Cerebellar cortex (tissue), 1 donor: ENCODE data around the gene WDCP.
"Not testable (repeated sequence)": the region's sequence is repeated elsewhere in the genome, so short reads cannot be mapped to it uniquely, and the experiment has no call there.

ENCODE experiments used
- DNase-seq: peaks from one replicate; pipeline ENCODE4 v3.0.0-alpha.2; 2015; ENCODE audit warnings: low spot score

WDCP gene

DNA sequence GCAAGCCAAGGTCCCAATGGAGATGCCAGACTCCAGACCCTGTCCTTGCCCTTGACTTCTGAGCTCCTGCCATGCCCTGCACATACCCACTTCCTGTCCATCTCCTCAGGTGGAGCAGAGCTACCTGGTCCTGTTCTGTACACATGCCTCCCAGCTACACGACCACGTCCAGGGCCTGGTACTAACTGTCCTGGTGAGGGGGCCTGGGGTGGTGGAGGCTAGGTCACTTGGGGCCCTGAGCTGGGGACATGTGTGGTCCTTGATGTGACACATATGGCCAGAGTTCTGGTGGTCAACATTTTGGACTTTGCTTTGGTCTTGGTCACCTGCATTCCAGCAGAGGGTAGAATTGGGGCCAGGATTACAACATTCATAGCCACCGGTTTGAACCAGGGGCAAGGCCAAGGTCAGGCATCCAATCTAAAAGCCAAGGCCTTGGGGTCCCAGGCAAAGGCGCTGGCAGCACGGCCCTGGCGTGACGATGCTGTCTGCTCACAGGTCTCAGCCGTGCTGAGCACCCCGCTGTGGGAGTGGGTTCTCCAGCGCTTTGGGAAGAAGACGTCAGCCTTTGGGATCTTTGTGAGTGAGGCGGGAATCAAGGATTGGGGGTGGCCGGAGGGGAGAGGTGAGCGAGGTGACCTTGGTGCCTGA lies 24.7 kb downstream of the WDCP start:
- no peak for DNase-seq

DNA sequence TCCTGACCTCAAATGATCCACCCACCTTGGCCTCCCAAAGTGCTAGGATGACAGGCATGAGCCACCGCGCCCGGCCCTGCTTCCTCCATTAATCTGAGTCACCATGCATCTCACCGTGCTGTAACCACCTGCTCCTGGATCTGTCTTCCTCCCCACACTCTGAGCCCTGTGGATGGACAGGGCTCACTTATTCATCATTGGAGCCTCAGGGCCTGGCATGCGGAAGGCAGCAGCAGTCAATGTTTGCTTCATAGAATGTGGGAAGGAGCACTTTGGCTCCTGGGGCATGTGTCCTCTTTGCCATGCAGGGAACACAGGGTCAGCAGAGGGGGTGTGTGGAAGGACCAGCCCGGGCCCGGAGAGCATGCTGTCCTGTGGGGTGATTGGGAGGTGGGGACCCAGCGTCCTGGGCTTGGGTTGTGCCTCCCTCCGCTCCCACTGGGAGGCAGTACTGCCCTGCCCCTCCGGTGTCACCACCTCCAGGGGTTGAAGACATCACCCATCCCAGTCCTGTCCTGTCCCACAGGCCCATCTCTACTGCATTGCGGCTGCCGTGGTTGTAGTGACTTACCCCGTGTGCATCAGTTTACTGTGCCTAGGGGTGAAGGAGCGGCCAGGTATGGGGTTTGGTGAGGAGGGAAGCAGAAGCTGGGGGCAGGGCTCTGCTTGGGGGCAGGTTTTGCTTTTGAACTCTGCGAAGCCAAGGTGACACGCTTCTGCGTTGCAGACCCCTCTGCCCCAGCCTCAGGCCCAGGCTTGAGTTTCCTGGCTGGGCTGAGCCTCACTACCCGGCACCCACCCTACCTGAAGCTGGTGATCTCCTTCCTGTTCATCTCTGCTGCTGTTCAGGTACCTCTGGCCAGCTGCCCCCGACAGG lies 25.8 kb downstream of the WDCP start:
- peak; percentile 34 for DNase-seq

DNA sequence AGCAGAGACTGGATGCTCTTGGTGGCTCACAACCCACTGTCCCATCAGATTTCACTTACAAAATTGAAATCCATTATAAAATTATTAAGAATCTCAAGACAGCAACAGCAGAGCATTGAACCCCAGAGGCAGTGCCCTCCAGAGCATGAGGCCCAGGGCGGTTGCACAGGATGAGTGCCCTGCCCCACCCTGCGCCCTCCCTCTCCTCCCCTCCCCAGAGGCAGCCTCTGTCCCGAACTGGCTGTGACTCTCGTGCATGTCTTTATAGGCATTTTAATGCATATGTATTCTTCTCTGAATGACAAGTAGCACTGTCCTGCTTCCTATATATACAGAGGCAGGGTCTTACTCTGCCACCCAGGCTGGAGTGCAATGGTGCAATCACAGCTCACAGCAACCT lies 26.9 kb downstream of the WDCP start:
- DNase-seq: no peak

DNA sequence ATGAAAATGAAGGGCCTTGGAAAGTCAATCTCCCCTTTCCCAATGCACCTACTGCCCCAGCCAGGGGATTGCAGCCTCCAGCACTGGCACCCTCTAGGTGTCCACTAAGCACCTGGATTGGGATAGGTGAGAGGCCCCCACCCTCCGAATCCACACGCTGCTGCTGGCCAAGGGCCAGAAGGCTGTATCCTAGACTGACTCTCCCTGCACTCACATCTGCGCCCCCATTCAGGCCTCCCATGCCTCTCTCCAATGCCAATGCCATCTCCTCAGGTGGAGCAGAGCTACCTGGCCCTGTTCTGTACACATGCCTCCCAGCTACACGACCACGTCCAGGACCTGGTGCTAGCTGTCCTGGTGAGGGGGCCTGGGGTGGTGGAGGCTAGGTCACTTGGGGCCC lies 27.5 kb downstream of the WDCP start:
- no peak for DNase-seq

DNA sequence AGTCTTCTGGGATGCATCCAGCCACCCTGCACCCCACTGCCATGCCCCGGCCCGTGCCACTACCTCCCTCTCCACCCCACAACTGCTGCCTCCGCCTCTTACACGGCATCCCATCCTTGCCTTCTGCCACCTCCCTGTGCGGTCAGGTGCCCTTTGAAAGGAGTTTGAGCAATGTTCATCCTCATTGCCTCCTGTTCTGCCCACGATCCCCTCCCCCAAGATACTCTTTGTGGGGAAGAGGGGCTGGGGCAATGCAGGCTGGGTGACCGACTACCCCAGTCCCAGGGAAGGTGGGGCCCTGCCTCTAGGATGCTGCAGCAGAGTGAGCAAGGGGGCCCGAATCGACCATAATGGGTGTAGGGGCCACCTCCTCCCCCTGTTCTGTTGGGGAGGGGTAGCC lies 28.9 kb downstream of the WDCP start:
- no peak for DNase-seq

DNA sequence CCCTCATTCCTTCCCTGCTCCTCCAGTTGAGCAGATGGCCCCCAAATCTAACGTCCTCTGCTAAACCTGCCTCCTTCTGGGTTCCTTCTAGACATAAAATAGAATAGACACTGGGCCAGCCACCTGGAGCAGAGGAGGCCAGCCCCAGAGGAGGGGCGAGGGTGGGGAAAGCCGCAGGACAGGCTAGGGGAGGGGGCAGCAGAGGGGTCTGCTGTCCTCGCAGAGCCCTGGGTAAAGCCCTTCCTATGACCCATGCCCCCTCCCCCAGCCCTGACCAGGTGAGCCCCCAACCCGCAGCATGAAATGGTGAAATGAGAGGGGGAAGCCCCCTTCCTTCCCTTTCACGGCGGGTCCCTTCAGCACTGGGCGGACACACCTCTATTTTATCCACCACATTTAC lies 29.5 kb downstream of the WDCP start:
- DNase-seq: no peak

DNA sequence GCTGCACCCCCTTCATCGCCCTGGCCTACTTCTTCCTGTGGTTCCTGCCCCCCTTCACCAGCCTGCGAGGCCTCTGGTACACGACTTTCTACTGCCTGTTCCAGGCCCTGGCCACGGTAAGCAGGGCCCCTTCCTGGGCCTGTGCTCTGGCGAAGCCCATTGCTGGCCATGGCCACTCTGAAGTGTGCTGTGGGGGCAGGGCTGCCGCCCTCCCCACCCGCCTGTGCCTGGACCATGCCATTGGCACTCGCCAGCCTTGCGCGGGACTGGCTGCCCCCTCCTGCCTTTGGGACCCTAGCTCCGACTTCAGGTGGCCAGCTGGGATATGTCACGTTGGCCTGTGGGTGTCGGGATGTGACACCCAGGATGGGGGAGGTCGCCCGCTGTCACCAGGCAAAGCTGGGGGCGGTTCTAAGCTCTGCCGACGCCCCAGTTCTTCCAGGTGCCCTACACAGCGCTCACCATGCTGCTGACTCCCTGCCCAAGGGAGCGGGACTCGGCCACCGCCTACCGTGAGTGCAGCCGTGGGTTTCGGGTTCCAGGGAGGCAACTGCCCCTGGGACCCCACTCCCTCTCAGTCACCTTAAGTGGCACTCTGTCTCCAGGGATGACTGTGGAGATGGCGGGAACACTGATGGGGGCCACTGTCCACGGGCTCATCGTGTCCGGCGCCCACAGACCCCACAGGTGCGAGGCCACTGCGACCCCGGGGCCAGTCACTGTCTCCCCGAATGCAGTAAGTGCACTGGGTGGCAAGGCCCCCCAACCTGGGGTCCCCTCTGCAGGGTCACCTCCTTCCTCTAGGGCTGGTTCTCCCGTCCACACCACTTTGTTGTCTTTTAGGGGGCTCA lies 30.1 kb downstream of the WDCP start:
- DNase-seq: no peak

DNA sequence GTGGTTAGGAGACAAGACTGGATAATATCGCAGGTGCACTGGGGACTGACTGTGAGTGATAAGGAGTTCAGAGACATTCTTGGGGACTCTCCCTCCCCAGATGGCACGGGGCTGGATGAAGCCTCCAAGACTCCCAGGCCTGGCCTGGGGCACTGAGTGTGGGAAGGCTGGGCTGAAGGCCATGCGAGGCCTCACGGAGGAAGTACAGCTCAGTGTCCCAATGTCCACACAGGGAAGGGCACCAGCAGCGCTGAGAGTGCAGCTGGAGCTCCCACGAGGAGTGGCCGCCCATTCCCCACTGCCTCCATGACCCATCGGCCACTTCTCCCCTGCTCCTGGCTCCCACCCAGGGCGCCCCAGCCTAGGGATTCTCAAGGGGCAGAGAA lies 30.8 kb downstream of the WDCP start:
- no peak for DNase-seq

DNA sequence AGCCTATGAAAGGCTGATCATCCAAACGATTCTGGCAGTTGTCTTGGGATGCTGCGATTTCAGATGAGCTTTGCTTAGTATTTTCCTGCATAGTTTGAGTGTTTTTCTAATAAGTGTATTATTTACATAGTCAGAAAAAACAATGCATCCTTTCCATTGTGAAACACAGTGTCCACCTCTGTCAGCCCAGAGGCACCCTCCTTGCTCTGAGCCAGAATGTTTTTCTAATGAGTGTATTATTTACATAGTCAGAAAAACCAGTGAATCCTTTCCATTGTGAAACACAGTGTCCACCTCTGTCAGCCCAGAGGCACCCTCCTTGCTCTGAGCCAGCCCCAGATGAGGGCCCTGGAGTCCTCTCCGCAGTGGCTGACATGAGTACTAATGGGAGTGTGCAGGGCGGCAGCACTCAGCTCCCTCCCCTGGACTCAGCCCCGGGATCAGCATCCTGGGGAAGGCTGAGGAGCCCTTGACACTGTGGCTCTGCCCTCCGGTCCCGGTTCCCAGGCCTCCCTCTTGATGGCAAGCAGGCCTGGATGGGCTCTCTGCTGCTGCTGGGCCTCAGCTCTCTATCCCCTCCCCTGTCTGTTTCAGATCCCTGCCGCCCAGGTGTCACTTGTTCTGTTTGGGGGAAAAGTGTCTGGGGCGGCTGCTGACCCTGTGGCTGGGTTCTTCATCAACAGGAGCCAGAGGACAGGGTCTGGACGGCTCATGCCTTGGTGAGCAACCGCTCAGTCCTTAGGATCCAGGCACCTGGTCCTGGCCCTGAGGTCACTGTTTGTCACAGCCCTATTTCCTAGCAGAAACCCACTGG lies 31.4 kb downstream of the WDCP start:
- no peak for DNase-seq

DNA sequence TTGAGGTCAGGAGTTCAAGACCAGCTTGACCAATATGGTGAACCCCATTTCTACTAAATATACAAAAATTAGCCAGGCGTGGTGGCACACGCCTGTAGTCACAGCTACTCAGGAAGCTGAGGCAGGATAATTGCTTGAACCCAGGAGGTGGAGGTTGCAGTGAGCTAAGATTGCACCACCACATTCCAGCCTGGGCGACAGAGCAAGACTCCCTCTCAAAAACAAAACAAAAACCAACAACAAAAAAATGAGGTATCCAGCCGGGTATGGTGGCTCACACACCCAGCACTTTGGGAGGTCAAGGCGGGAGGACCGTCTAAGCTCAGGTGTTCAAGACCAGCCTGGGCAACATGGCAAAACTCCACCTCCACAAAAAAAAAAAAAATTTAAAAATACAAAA lies 32.3 kb downstream of the WDCP start:
- DNase-seq: not testable (repeated sequence)

DNA sequence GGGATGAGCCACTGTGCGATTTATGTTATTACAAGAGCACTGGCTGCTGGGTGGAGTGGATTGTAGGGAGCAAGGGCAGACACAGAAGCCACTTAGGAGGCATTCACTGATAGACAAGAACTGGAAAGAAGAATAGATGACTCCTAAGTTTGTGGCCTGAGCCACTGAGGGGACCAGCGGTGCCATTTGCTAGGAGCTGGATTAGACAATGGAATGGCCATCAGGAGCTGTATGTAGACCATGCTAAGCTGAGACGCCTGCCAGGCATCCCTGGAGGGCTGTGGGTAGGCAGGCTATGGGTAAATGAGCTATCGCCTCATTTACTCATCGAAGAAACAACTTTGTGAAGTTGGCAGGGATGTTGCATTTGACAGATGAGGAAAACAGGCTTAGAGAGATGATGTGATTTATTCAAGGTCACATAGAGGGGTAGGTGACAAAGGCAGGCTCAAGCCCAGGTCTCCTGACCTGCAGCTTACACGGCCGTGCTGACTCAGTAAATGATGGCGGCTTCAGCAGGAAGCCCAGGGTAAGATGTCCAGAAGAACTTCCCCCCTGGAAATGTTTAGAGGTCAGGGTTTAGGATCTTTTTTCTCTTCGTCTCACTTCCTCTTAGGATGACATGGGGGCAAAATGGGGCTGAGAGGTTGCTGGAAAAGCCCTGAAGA lies 34.5 kb downstream of the WDCP start:
- no peak for DNase-seq

DNA sequence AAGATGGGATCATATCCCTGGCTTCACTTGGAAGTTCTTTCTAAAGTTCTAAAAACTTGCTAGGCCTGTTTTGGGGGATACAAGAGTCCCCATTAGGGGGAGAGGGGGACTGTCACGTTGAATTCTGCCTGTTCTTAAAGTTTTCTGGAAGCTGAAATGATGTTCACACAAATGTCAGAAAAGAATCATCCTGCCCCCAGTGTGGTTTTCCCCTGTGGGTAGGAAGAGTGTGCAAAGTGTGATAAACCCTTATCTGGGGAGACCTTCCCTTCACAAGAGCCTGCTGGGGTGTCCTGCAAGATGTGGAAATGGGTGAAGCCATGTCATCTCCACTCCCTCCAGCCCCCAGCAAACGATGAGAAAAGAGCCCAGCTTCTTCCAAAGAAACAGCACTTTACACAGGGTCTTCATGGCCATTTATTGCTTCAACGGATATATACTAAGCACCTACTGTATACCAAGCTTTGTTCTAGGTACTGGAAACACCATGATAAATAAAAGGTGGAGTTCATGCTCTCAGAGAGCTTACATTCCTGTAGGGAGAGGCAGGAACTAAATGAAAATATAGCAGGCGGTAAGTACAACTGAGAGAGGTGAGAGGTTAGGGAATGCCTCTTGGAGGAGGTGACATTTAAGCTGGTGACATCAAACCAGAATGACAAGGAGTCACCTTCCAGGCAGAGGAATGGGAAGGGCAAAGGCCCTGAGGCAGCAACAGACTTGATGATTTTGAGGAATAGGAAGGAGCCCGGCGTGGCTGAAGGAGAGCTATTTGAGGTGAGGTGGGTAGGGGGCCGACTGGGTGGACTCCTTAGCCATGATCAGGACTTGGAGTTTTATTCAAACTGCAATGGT lies 35.7 kb downstream of the WDCP start:
- DNase-seq: no peak

DNA sequence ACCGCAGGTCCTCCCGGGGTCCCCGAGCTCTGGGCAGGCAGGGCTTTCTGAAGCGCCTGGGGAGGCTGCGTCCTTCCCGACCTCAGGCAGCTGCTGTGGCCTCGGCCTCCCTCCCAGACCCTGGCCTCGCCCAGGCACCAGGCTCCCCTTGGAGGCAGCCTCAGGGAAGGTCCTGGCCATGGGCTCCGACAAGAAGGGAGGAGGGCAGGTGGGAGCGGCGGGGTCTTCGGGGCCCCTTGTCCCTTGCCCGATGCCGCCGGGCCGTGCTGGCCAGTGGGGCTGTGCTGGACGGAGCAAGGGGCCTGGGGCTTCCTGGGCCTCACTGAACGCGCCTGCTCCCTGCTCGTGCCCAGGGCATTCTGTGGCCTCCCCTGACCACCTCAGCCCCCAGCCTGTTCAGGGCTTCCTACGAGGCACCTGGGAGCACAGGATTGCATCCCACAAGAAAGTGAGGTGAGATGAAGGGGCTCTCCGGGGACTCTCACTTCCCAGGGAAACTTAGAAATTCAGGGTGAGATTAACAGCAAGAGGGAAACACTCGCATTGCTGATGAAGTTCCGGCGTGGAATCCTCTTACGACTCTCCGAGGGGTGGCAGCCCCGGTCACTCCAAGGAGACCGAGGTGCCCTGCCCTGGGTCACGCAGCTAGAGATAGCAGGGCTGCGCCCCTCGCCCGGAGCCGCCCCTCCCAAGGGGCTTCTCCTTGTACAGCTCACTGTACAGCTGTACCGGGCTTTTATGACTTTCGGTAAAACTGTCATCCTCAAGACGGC lies 36.5 kb downstream of the WDCP start:
- no peak for DNase-seq

DNA sequence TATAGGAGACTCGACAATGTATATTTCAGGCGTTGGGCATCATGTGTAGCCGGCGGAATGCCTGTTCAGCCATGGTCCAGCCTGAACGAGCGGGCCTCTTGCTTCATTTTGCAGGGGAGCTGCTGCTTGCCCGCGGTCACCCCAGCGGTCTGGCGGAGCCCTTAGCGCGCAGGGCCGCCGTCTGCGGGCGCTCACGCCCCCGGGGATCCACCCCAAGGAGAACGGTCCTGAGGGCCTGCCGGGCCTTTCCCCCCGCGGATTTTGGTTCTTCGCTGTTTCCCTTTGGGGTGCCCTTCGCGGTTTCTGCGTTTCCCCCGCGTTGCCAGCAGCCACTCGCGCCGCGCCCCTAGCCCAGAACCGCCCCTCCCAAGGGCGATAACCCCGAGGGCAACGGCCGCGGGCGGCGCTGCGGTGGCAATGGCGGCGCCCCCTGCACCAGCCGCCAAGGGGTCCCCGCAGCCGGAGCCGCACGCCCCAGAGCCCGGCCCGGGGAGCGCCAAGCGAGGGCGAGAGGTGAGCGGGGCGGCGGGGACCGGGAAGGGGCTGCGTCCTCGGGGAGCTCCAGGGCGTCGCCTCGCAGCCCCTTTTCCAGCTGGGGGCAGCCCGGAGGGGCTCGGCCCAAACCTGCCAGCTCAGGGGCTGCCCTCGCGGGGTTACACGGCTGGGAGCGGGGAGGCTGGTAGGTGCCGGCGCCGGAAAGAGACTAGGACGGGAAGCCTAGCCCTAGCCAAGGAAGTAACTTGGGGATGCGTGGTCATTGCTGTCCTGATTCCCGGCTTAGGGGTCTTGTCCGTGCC lies 37.3 kb downstream of the WDCP start, which contains the start of gene MFSD2B:
TSS of gene MFSD2B (plus strand) at position 406 of the 797 bp plus-strand sequence. CDS start at position 418, 12 bp downstream.
- DNase-seq: no peak

DNA sequence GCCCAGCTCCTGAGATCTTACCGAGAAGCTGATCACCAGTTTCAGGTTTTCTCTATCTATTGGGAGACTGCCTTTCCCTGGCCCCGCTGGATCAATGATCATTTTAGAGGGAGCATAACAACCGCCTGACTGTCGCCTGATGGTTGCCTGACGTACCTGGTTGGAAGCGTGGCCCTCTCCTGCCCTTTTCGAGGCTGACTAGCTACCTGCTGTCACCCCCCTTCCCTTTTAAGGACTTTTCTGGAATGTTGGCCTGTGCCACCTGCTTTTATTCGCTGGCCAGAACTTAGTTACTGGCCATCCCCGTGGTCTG lies 37.9 kb downstream of the WDCP start:
- no peak for DNase-seq

DNA sequence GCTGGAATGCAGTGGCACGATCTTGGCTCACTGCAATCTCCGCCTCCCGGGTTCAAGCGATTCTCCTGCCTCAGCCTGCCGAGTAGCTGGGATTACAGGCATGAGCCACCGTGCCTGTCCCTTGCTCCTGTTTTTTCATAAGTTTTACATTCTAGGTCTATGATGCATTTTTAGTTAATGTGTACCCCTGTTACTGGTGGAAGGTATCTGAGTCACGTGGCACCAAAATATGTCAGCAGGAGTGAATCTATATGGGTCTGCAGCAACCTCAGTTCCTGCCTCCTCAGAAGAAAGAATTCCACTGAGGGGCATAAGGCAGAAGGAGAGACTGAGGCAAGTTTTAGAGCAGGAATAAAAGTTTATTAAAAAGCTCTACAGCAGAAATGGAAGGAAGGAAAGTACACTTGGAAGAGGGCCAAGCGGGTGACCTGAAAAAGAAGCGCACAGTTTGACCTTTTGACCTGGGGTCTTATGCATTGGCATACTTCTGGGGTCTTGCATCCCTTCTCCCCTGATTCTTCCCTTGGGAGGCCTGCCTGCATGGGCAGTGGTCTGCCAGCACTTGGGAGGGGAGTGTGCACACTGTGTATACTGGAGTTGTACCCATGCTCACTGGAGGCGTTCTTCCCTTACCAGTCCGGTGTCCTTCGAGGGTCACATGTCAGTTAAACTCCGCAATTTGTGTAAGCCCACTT lies 38.4 kb downstream of the WDCP start:
- DNase-seq: no peak

DNA sequence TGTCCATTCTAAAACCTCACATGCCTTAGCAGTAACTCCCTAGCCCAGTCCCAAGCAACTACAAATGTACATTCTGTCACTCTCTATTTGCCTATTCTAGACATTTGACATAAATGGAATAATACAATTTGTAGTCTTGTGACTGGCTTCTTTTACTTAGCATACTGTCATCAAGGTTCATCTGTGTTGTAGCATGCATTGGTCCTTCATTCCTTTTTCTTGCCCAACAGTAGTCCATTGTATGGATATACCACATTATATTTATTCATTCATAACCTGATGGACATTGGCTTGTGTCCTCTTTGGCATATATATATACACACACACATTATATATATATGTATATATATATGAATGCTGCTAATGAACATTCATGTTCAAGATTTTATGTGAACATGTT lies 39.5 kb downstream of the WDCP start:
- no peak for DNase-seq

DNA sequence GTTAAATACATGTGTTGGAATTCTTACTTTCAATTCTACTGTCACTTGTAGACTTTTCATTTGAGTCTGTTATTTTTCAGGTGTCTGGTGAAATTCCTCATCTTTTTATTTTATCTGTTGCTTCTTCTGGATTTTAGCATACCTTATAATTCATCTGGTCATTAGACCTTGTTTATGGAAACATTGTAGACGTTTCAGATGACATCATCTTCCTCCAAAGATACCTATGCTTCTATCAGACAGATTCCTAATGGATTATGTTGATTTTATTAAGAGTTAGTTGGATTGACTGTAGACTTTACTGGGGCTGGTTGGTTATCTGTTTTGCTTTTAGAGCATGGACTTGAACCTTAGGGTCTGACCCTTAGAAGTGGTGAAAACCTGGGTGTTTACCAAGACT lies 52.6 kb downstream of the WDCP start:
- DNase-seq: no peak
